Sigmoid colon (tissue), 4 donors: ENCODE measurements around the gene ADCY7.

Experiments used
- EP300 ChIP-seq, 4 donors: sonication (generic); formaldehyde crosslinking; IDR thresholded peaks; one replicate each; pipeline ENCODE4 v1.6.1; 2017; ENCODE audit warnings: antibody characterized with exemption in 4 of 4
- POLR2A ChIP-seq, 2 donors: fragments of 450-650 bp; IDR thresholded peaks; one replicate each; pipeline ENCODE4 v1.6.1; 2016; ENCODE audit warnings: antibody characterized with exemption in 2 of 2, mild to moderate bottlenecking in 2 of 2, moderate library complexity in 2 of 2
- POLR2AphosphoS5 ChIP-seq, 4 donors: sonication (generic); formaldehyde crosslinking; IDR thresholded peaks; one replicate each; pipeline ENCODE4 v1.6.1; 2017; ENCODE audit warnings: antibody characterized with exemption in 4 of 4
- TF ChIP-seq, protein P1 (sequence below), 4 experiments: fragments of 450-650 bp in 3 of 4; fragments of 200-600 bp in 1 of 4; IDR thresholded peaks; one replicate each; pipeline ENCODE4 v1.5.1; 2016 to 2019; ENCODE audit warnings: antibody characterized with exemption in 4 of 4, mild to moderate bottlenecking in 3 of 4, moderate library complexity in 2 of 4

DNA sequence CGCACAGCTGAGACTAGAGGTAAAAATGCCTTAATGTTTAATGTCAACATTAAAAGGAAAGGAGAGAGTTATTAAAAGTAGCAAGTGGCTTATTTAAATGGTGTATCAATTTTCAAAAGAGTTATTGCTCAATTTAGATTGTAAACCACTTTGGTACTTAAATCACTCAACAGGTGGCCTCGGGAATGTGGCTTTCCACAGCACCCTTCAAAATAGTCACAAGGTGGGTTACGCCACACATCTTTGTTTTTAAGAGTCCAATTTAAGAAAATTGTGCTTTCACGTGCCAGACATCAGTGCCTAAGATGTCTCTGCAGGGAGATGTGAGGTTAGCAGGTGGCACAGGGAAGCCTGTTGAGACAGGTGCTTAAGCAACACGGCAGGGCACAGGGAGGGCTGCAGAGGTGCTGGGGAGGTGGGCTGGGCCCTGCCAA is 27.5 kb upstream of the ADCY7 start:
- no peak for TF ChIP-seq POLR2A (IDR thresholded peaks at IDR 0.05)
- no peak for TF ChIP-seq POLR2AphosphoS5 (IDR thresholded peaks at IDR 0.05)
- TF ChIP-seq, protein P1, sequence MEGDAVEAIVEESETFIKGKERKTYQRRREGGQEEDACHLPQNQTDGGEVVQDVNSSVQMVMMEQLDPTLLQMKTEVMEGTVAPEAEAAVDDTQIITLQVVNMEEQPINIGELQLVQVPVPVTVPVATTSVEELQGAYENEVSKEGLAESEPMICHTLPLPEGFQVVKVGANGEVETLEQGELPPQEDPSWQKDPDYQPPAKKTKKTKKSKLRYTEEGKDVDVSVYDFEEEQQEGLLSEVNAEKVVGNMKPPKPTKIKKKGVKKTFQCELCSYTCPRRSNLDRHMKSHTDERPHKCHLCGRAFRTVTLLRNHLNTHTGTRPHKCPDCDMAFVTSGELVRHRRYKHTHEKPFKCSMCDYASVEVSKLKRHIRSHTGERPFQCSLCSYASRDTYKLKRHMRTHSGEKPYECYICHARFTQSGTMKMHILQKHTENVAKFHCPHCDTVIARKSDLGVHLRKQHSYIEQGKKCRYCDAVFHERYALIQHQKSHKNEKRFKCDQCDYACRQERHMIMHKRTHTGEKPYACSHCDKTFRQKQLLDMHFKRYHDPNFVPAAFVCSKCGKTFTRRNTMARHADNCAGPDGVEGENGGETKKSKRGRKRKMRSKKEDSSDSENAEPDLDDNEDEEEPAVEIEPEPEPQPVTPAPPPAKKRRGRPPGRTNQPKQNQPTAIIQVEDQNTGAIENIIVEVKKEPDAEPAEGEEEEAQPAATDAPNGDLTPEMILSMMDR (IDR thresholded peaks at IDR 0.05), result no peak
- no peak for TF ChIP-seq EP300 (IDR thresholded peaks at IDR 0.05)
